Neural progenitor cell (in vitro differentiated cells): Measurements from ENCODE around the gene TNNC1. TPM values are rescaled to one million over a fixed set of nuclear protein-coding genes. Genes with fewer than 3 reads are reported as not detected.

Experiments
- DNase-seq: peaks from one replicate; pipeline ENCODE4 v3.0.0-alpha.2; 2016; ENCODE audit warnings: low spot score
- H2AFZ ChIP-seq: fragments of 200-600 bp; sonication (generic); replicated peaks from 2 replicates; pipeline ENCODE4 v1.6.1; 2016; ENCODE audit warnings: antibody characterized with exemption
- H3F3A ChIP-seq: fragments of 200-600 bp; sonication (generic); 2 replicates; pipeline ENCODE4 v1.6.1; 2016; ENCODE audit warnings: antibody characterized with exemption, low read depth
- H3K27ac ChIP-seq: fragments of 200-600 bp; sonication (generic); 2 replicates; pipeline ENCODE4 v1.5.1; 2016; ENCODE audit warnings: mild to moderate bottlenecking
- H3K27me3 ChIP-seq: fragments of 200-600 bp; sonication (generic); 2 replicates; pipeline ENCODE4 v1.6.1; 2016; ENCODE audit warnings: mild to moderate bottlenecking, moderate library complexity
- H3K36me3 ChIP-seq: fragments of 200-600 bp; sonication (generic); 2 replicates; pipeline ENCODE4 v1.5.1; 2016
- H3K4me1 ChIP-seq: fragments of 200-600 bp; sonication (generic); 2 replicates; pipeline ENCODE4 v1.6.1; 2016; ENCODE audit warnings: mixed run types
- H3K4me2 ChIP-seq: fragments of 200-600 bp; sonication (generic); 2 replicates; pipeline ENCODE4 v1.6.1; 2016
- H3K4me3 ChIP-seq: fragments of 200-600 bp; sonication (generic); 2 replicates; pipeline ENCODE4 v1.5.1; 2016
- H3K79me2 ChIP-seq: fragments of 200-600 bp; sonication (generic); 2 replicates; pipeline ENCODE4 v1.6.1; 2016; ENCODE audit warnings: low read depth
- H3K9ac ChIP-seq: fragments of 200-600 bp; sonication (generic); 2 replicates; pipeline ENCODE4 v1.6.1; 2016
- H3K9me3 ChIP-seq: fragments of 200-600 bp; sonication (generic); 2 replicates; pipeline ENCODE4 v1.5.1; 2016; ENCODE audit warnings: low read depth
- H4K20me1 ChIP-seq: fragments of 200-600 bp; sonication (generic); 2 replicates; pipeline ENCODE4 v1.6.1; 2016; ENCODE audit warnings: low read depth
- H3K27ac Mint-ChIP-seq: 3 replicates; pipeline ENCODE4 v1.8.0; 2021; ENCODE audit warnings: mixed read lengths
- H3K27me3 Mint-ChIP-seq: 2 replicates; pipeline ENCODE4 v1.8.0; 2022; ENCODE audit warnings: low read depth, mild to moderate bottlenecking, inconsistent platforms, moderate library complexity, mixed read lengths; ENCODE audit not compliant: insufficient read depth
- H3K36me3 Mint-ChIP-seq: 3 replicates; pipeline ENCODE4 v1.8.0; 2021; ENCODE audit warnings: mixed read lengths
- H3K4me1 Mint-ChIP-seq: 3 replicates; pipeline ENCODE4 v1.8.0; 2021; ENCODE audit warnings: mixed read lengths
- H3K4me3 Mint-ChIP-seq: 3 replicates; pipeline ENCODE4 v1.8.0; 2021; ENCODE audit warnings: mild to moderate bottlenecking, moderate library complexity, mixed read lengths
- H3K9me3 Mint-ChIP-seq: 3 replicates; pipeline ENCODE4 v1.8.0; 2020; ENCODE audit warnings: mixed read lengths
- CTCF ChIP-seq: fragments of 200-600 bp; sonication (generic); IDR thresholded peaks from 2 replicates; pipeline ENCODE4 v1.5.1; 2017; ENCODE audit warnings: antibody characterized with exemption, mild to moderate bottlenecking
- EZH2 ChIP-seq: fragments of 200-600 bp; sonication (generic); IDR thresholded peaks from 2 replicates; pipeline ENCODE4 v1.6.1; 2017; ENCODE audit warnings: antibody characterized with exemption, mild to moderate bottlenecking, moderate library complexity
- EZH2phosphoT487 ChIP-seq: fragments of 200-600 bp; sonication (generic); IDR thresholded peaks from 2 replicates; pipeline ENCODE4 v1.6.1; 2017; ENCODE audit warnings: antibody characterized with exemption
- total RNA-seq: library from RNA; depleted of rRNA; stranded (reverse); fragments of >200 nt; gene quantifications from 2 replicates; pipeline ENCODE4 v1.2.3, GENCODE V29; 2015; ENCODE audit warnings: low replicate concordance

The TNNC1 gene
- total RNA-seq, 1 donor from 2014 or later: 0.67 TPM

GRCh38 chr3:52437326-52438103 lies 16.3 kb downstream of the TNNC1 start:
- Histone ChIP-seq H3K27me3 (no peaks in the 10 kb centered on the region), H3F3A (peaks cover 17% of the 10 kb centered on the region), H2AFZ (no peak overlapping the region), H3K4me1 (peaks cover 18% of the 10 kb centered on the region), H3K9ac (no peak overlapping the region), H3K4me3 (no peak overlapping the region), H4K20me1 (no peaks in the 10 kb centered on the region), H3K9me3 (no peaks in the 10 kb centered on the region), H3K36me3 (no peaks in the 10 kb centered on the region), H3K27ac (no peak overlapping the region), H3K4me2 (no peak overlapping the region), H3K79me2 (no peaks in the 10 kb centered on the region)
- Mint-ChIP-seq H3K36me3 (no peaks in the 10 kb centered on the region), H3K27ac (no peak overlapping the region), H3K9me3 (no peaks in the 10 kb centered on the region), H3K4me3 (no peak overlapping the region), H3K4me1 (peaks cover 21% of the 10 kb centered on the region), H3K27me3 (peaks cover 6% of the 10 kb centered on the region)
- TF ChIP-seq EZH2phosphoT487 (no peak), EZH2 (no peak), CTCF (no peak)
- no peak for DNase-seq

GRCh38 chr3:52436500-52437149 lies 17.2 kb downstream of the TNNC1 start:
- H3K4me1 ChIP-seq: peaks cover 18% of the 10 kb centered on the region
- H3K79me2 ChIP-seq: no peaks in the 10 kb centered on the region
- Mint-ChIP-seq H3K27ac (no peak overlapping the region), H3K27me3 (peaks cover 9% of the 10 kb centered on the region), H3K4me1 (peaks cover 30% of the 10 kb centered on the region), H3K36me3 (no peaks in the 10 kb centered on the region), H3K9me3 (no peaks in the 10 kb centered on the region), H3K4me3 (no peak overlapping the region)
- no peak overlapping the region for H3K27ac ChIP-seq
- no peak overlapping the region for H2AFZ ChIP-seq
- H3K36me3 ChIP-seq: no peaks in the 10 kb centered on the region
- no peak for DNase-seq
- H3K9ac ChIP-seq: no peak overlapping the region
- H3K4me3 ChIP-seq: no peak overlapping the region
- peaks cover 17% of the 10 kb centered on the region for H3F3A ChIP-seq
- H4K20me1 ChIP-seq: no peaks in the 10 kb centered on the region
- no peaks in the 10 kb centered on the region for H3K9me3 ChIP-seq
- no peak overlapping the region for H3K4me2 ChIP-seq
- TF ChIP-seq CTCF (no peak), EZH2 (no peak), EZH2phosphoT487 (no peak)
- H3K27me3 ChIP-seq: no peaks in the 10 kb centered on the region

GRCh38 chr3:52435246-52436101 lies 18.4 kb downstream of the TNNC1 start:
- H3K36me3 Mint-ChIP-seq: no peaks in the 10 kb centered on the region
- Histone ChIP-seq H3F3A (peaks cover 17% of the 10 kb centered on the region), H3K4me2 (no peak overlapping the region), H3K27me3 (no peaks in the 10 kb centered on the region), H4K20me1 (no peaks in the 10 kb centered on the region), H3K4me3 (no peak overlapping the region), H3K9me3 (no peaks in the 10 kb centered on the region), H3K9ac (no peak overlapping the region), H3K27ac (no peak overlapping the region), H3K36me3 (no peaks in the 10 kb centered on the region), H3K4me1 (peaks cover 18% of the 10 kb centered on the region), H2AFZ (no peak overlapping the region), H3K79me2 (no peaks in the 10 kb centered on the region)
- H3K4me1 Mint-ChIP-seq: peaks cover 31% of the 10 kb centered on the region
- TF ChIP-seq CTCF (no peak), EZH2phosphoT487 (no peak), EZH2 (no peak)
- H3K4me3 Mint-ChIP-seq: no peak overlapping the region
- no peak overlapping the region for H3K27ac Mint-ChIP-seq
- peaks cover 9% of the 10 kb centered on the region for H3K27me3 Mint-ChIP-seq
- no peak for DNase-seq
- no peaks in the 10 kb centered on the region for H3K9me3 Mint-ChIP-seq
